ENCODE results near the gene CTNNBL1.

DNA sequence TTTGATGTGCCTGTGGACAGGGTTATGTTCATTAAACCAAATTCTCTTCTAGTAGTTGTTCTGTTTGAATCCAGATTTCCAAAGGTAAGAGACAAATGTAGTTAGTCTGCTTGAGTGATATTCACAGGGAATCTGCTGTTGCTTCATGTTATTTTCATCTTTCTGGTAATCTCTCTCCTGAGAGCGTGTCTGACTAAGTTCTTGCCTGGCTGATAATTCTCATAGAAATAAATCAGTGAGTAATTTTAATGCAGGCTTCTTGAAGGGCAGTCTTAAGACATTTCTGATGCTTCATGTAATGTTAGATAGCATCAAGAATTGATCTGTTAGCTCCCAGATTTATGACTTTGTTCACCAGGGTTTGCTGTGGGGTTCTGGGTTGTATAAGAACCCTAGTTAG lies 54.2 kb downstream of the CTNNBL1 start:
- TF ChIP-seq POLR2A (IDR thresholded peaks at IDR 0.05), result no peak
- no peak for TF ChIP-seq CTCF (IDR thresholded peaks at IDR 0.05)
